ENCODE data around the gene KRTAP4-3. TPM values are rescaled to one million over a fixed set of nuclear protein-coding genes. Genes with fewer than 3 reads are reported as not detected.

Gene KRTAP4-3
- not detected for total RNA-seq
- polyA plus RNA-seq (ENCODE audit: insufficient read depth, low read depth, low replicate concordance): not detected
- long read RNA-seq, donor 1: 0 reads
- long read RNA-seq, donor 2: 0 reads
- long read RNA-seq, donor 3: 0 reads
- long read RNA-seq, donor 4: 0 reads
- long read RNA-seq, donor 5: 0 reads
- long read RNA-seq, donor 6: 0 reads
- long read RNA-seq, donor 7: 0 reads
- long read RNA-seq, donor 8: 0 reads
- long read RNA-seq, donor 9: 0 reads
- long read RNA-seq, donor 10: 0 reads

- no peaks in the 10 kb centered on the region for H3K27me3 ChIP-seq (ENCODE audit: control insufficient read depth, insufficient read depth, low read length)
- TF ChIP-seq CTCF (IDR thresholded peaks at IDR 0.05; ENCODE audit: borderline replicate concordance, extremely low read depth, insufficient read depth): no peak
- no peaks in the 10 kb centered on the region for H3K36me3 ChIP-seq (ENCODE audit: control insufficient read depth in 2 of 3, insufficient read depth in 3 of 3, low read length in 3 of 3)
- no peaks in the 10 kb centered on the region for H3K4me1 ChIP-seq (ENCODE audit: control insufficient read depth in 2 of 3, insufficient read depth in 2 of 3, low read depth in 1 of 3, low read length in 3 of 3)
- H3K9me3 ChIP-seq (ENCODE audit: control insufficient read depth in 2 of 3, insufficient read depth in 1 of 3, low read length in 3 of 3): no peaks in the 10 kb centered on the region
- no peak within 1 kb of the TSS for H3K27ac ChIP-seq (ENCODE audit: low read depth in 2 of 2, low read length in 2 of 2)
- intact Hi-C loops (cut with DNase I): no loop called here
- no peak within 1 kb of the TSS for H3K4me3 ChIP-seq (ENCODE audit: low read length in 3 of 3)
- FAIRE-seq (no peak), DNase-seq (no peak)
- H3K9ac ChIP-seq (ENCODE audit: low read length in 3 of 3): no peak within 1 kb of the TSS
These were observed at the start of gene KRTAP4-3 for GRCh38 chr17:41168121-41168520. Gene KRTAP4-3, minus strand, starts transcription at chr17:41168221. Its CDS starts 49 bp downstream, at chr17:41168172.

GRCh38 chr17:41215681-41216080 lies 47.7 kb upstream of the KRTAP4-3 start:
- H3K27ac ChIP-seq (ENCODE audit: low read depth in 2 of 2, low read length in 2 of 2): no peak overlapping the region
- no peak overlapping the region for H3K4me3 ChIP-seq (ENCODE audit: low read length in 3 of 3)
- H3K27me3 ChIP-seq (ENCODE audit: control insufficient read depth, insufficient read depth, low read length): no peaks in the 10 kb centered on the region
- H3K36me3 ChIP-seq (ENCODE audit: control insufficient read depth in 2 of 3, insufficient read depth in 3 of 3, low read length in 3 of 3): no peaks in the 10 kb centered on the region
- no peak for FAIRE-seq
- intact Hi-C loops (cut with DNase I): no loop called here
- no peak for DNase-seq
- TF ChIP-seq CTCF (IDR thresholded peaks at IDR 0.05; ENCODE audit: borderline replicate concordance, extremely low read depth, insufficient read depth): no peak
- H3K9me3 ChIP-seq (ENCODE audit: control insufficient read depth in 2 of 3, insufficient read depth in 1 of 3, low read length in 3 of 3): no peaks in the 10 kb centered on the region
- no peak overlapping the region for H3K9ac ChIP-seq (ENCODE audit: low read length in 3 of 3)
- no peaks in the 10 kb centered on the region for H3K4me1 ChIP-seq (ENCODE audit: control insufficient read depth in 2 of 3, insufficient read depth in 2 of 3, low read depth in 1 of 3, low read length in 3 of 3)

GRCh38 chr17:41212524-41213169 lies 44.6 kb upstream of the KRTAP4-3 start:
- Histone ChIP-seq H3K9me3 (ENCODE audit: control insufficient read depth in 2 of 3, insufficient read depth in 1 of 3, low read length in 3 of 3) (no peaks in the 10 kb centered on the region), H3K36me3 (ENCODE audit: control insufficient read depth in 2 of 3, insufficient read depth in 3 of 3, low read length in 3 of 3) (no peaks in the 10 kb centered on the region), H3K4me1 (ENCODE audit: control insufficient read depth in 2 of 3, insufficient read depth in 2 of 3, low read depth in 1 of 3, low read length in 3 of 3) (no peaks in the 10 kb centered on the region), H3K4me3 (ENCODE audit: low read length in 3 of 3) (no peak overlapping the region), H3K27me3 (ENCODE audit: control insufficient read depth, insufficient read depth, low read length) (no peaks in the 10 kb centered on the region), H3K9ac (ENCODE audit: low read length in 3 of 3) (no peak overlapping the region), H3K27ac (ENCODE audit: low read depth in 2 of 2, low read length in 2 of 2) (no peak overlapping the region)
- no peak for TF ChIP-seq CTCF (IDR thresholded peaks at IDR 0.05; ENCODE audit: borderline replicate concordance, extremely low read depth, insufficient read depth)
- DNase-seq (peak in 1 of 5 donors; percentile 52), FAIRE-seq (no peak)
- intact Hi-C loops (cut with DNase I): no loop called here
